Keratinocyte (primary cell): ENCODE measurements around the gene MIER2. TPM values are rescaled to one million over a fixed set of nuclear protein-coding genes. Genes with fewer than 3 reads are reported as not detected.

Source experiments
- DNase-seq: peaks from one replicate; pipeline ENCODE4 v3.0.0-alpha.2; 2011; ENCODE audit warnings: low read depth, missing footprints, low spot score
- FAIRE-seq: peaks from 2 replicates; lab custom pipeline; 2011; peaks lifted over from hg19 to GRCh38; lab: Jason Lieb, UNC
- H2AFZ ChIP-seq: 2 replicates; pipeline ENCODE4 v1.6.0; 2012; ENCODE audit warnings: low read length, control low read depth, inconsistent platforms; ENCODE audit not compliant: control insufficient read depth
- H3K27ac ChIP-seq: 2 replicates; pipeline ENCODE4 v1.5.1; 2011; ENCODE audit warnings: low read length; ENCODE audit not compliant: control insufficient read depth, insufficient read depth
- H3K27me3 ChIP-seq: 3 replicates; pipeline ENCODE4 v1.6.0; 2011; ENCODE audit warnings: low read length; ENCODE audit not compliant: control insufficient read depth, insufficient read depth; ENCODE audit errors: extremely low read depth
- H3K36me3 ChIP-seq, 2 experiments: 2 replicates in 1 of 2; 3 replicates in 1 of 2; pipeline ENCODE4 v1.5.1; 2011; ENCODE audit warnings: low read length in 2 of 2, mild to moderate bottlenecking in 1 of 2; ENCODE audit not compliant: control insufficient read depth in 2 of 2, insufficient read depth in 2 of 2; ENCODE audit errors: extremely low read depth in 1 of 2
- H3K4me1 ChIP-seq: 3 replicates; pipeline ENCODE4 v1.5.1; 2011; ENCODE audit warnings: low read length; ENCODE audit not compliant: control insufficient read depth, insufficient read depth; ENCODE audit errors: extremely low read depth
- H3K4me2 ChIP-seq: 3 replicates; pipeline ENCODE4 v1.6.0; 2011; ENCODE audit warnings: low read depth, low read length; ENCODE audit not compliant: control insufficient read depth, insufficient read depth; ENCODE audit errors: extremely low read depth
- H3K4me3 ChIP-seq, 3 experiments: fragments of 200-600 bp in 1 of 3; sonication (generic) in 1 of 3; 2 replicates in 2 of 3; 3 replicates in 1 of 3; pipeline ENCODE4 v1.5.1; 2011 to 2016; ENCODE audit warnings: low read length in 3 of 3, mild to moderate bottlenecking in 3 of 3, control low read depth in 2 of 3, inconsistent platforms in 1 of 3, low read depth in 1 of 3, mixed read lengths in 1 of 3, mixed run types in 1 of 3, moderate library complexity in 1 of 3; ENCODE audit not compliant: control insufficient read depth in 2 of 3, insufficient read depth in 2 of 3; ENCODE audit errors: extremely low read depth in 1 of 3
- H3K79me2 ChIP-seq: 2 replicates; pipeline ENCODE4 v1.6.0; 2012; ENCODE audit warnings: low read length; ENCODE audit not compliant: control insufficient read depth, insufficient read depth
- H3K9ac ChIP-seq: 3 replicates; pipeline ENCODE4 v1.6.0; 2011; ENCODE audit warnings: low read length; ENCODE audit not compliant: control insufficient read depth, insufficient read depth; ENCODE audit errors: extremely low read depth
- H3K9me1 ChIP-seq: 3 replicates; pipeline ENCODE4 v1.6.0; 2011; ENCODE audit warnings: low read length; ENCODE audit not compliant: control insufficient read depth, insufficient read depth; ENCODE audit errors: extremely low read depth
- H3K9me3 ChIP-seq: 2 replicates; pipeline ENCODE4 v1.5.1; 2012; ENCODE audit warnings: low read depth, low read length; ENCODE audit not compliant: control insufficient read depth
- H4K20me1 ChIP-seq: 3 replicates; pipeline ENCODE4 v1.6.0; 2011; ENCODE audit warnings: low read length; ENCODE audit not compliant: control insufficient read depth, insufficient read depth; ENCODE audit errors: extremely low read depth
- EZH2 ChIP-seq: IDR thresholded peaks from one replicate; pipeline ENCODE4 v1.6.1; 2012; ENCODE audit warnings: inconsistent platforms, mild to moderate bottlenecking, low read length, moderate library complexity
- dilution Hi-C: fragments of 300-500 bp; cut with MboI; formaldehyde crosslinking; loops from one replicate; pipeline ENCODE4 v1.7.0; 2020; ENCODE audit warnings: low sequenced_read_pairs; ENCODE audit not compliant: extremely low pct_ligation_motif_present
- polyA plus RNA-seq, 5 experiments: library from polyadenylated mRNA; depleted of rRNA in 3 of 5; stranded (reverse) in 3 of 5; stranded (forward) in 1 of 5; unstranded in 1 of 5; fragments of >200 nt; gene quantifications; 1 replicate in 1 of 5; 2 replicates in 3 of 5; 3 replicates in 1 of 5; pipeline versions ENCODE4 v1.2.1 to v1.2.3, GENCODE V29; 2011 to 2012; ENCODE audit warnings: missing spikeins in 2 of 5, low read depth in 1 of 5, low replicate concordance in 1 of 5
- TF ChIP-seq, protein P1 (sequence below), 3 experiments: IDR thresholded peaks in 1 of 3; conservative IDR thresholded peaks in 1 of 3; optimal IDR thresholded peaks in 1 of 3; 2 replicates in 2 of 3; 3 replicates in 1 of 3; pipeline versions ENCODE3 to v1.5.1; 2011; ENCODE audit warnings: low read length in 3 of 3, mild to moderate bottlenecking in 3 of 3, moderate library complexity in 2 of 3, control low read depth in 1 of 3, inconsistent platforms in 1 of 3; ENCODE audit not compliant: insufficient read depth in 2 of 3; ENCODE audit errors: extremely low read depth in 1 of 3

The MIER2 gene
- polyA plus RNA-seq, 1 donor (not counting 4 experiments of a cell fraction or from before 2014, with no cell fraction given), result 16.3 TPM

DNA sequence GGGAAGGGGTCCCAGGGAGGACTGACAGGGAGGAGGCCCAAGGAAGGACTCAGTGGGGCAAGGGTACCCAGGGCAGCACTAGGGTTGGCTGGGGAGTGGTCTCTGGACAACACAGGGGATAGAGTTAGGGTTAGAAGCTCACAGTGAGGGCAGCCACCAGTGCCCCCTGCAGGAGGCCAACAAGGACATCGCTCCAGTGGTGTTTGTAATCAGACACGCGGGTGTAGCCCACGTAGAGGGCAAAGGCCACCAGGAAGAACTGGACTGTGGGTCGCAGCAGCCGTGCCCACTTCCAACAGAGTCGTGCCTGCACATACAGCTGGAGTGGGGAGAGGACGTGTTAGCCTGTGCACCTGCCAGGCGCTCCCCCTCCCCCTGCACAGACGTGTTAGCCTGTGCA, 62.6 kb downstream of the MIER2 start:
- Histone ChIP-seq H3K4me1 (no peaks in the 10 kb centered on the region), H3K9me3 (no peaks in the 10 kb centered on the region), H2AFZ (no peak overlapping the region), H3K27ac (no peak overlapping the region), H3K9ac (no peak overlapping the region), H3K79me2 (no peaks in the 10 kb centered on the region), H3K36me3 (peaks cover 0 to 2% of the 10 kb centered on the region in 2 experiments), H4K20me1 (no peaks in the 10 kb centered on the region), H3K4me2 (no peak overlapping the region), H3K4me3 (no peak overlapping the region), H3K27me3 (no peaks in the 10 kb centered on the region), H3K9me1 (no peaks in the 10 kb centered on the region)
- no peak for FAIRE-seq
- TF ChIP-seq, protein P1, sequence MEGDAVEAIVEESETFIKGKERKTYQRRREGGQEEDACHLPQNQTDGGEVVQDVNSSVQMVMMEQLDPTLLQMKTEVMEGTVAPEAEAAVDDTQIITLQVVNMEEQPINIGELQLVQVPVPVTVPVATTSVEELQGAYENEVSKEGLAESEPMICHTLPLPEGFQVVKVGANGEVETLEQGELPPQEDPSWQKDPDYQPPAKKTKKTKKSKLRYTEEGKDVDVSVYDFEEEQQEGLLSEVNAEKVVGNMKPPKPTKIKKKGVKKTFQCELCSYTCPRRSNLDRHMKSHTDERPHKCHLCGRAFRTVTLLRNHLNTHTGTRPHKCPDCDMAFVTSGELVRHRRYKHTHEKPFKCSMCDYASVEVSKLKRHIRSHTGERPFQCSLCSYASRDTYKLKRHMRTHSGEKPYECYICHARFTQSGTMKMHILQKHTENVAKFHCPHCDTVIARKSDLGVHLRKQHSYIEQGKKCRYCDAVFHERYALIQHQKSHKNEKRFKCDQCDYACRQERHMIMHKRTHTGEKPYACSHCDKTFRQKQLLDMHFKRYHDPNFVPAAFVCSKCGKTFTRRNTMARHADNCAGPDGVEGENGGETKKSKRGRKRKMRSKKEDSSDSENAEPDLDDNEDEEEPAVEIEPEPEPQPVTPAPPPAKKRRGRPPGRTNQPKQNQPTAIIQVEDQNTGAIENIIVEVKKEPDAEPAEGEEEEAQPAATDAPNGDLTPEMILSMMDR (optimal IDR thresholded peaks at IDR 0.05 in 1 of 3, IDR thresholded peaks at IDR 0.05 in 1 of 3, conservative IDR thresholded peaks at IDR 0.05 in 1 of 3; ENCODE audit: extremely low read depth in 1 of 3, insufficient read depth in 2 of 3, low read length in 3 of 3), result peak in 2 of 3 experiments; percentile 4 to 16
- no peak for TF ChIP-seq EZH2
- DNase-seq, result no peak
- dilution Hi-C loops, result no loop called here

DNA sequence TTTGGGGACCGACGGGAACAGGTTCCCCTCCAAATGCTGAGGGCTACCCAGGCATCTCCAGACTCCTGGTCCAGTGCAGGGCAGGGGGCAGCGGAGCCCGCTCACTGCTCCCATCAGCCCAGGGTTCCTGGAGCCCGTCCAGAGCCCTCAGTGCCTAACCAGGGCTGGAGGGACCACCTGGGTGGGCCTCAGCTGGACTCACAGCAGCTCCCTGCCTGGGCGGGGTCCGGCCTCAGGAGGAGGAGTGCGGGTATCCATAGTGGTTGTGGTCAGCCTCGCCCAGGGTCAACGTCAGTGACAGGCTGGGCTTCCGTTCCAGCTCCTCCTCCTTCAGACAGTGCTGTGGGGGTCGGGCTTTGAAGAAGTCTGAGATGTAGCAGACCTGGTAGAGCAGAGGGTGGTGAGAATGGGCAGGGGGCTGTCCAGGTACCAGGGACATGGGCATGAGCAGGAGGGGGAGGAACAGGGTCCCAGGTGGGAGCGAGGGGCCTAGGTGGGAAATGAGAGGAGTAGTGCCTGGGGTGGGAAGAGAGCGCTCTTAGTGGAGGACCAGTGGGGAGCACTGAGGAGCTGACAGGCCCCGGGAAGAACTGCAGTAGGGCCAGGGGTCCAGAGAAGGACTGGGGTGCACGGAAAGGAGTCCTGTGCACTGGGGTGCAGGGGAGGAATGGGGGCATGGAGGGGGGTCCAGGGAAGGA, 63.3 kb downstream of the MIER2 start:
- no peak for DNase-seq
- Histone ChIP-seq H4K20me1 (no peaks in the 10 kb centered on the region), H3K79me2 (no peaks in the 10 kb centered on the region), H3K9ac (no peak overlapping the region), H3K4me3 (no peak overlapping the region), H3K9me3 (no peaks in the 10 kb centered on the region), H3K9me1 (no peaks in the 10 kb centered on the region), H3K27me3 (no peaks in the 10 kb centered on the region), H3K4me1 (no peaks in the 10 kb centered on the region), H3K36me3 (peaks cover 0 to 2% of the 10 kb centered on the region in 2 experiments), H3K27ac (no peak overlapping the region), H3K4me2 (no peak overlapping the region), H2AFZ (no peak overlapping the region)
- TF ChIP-seq, protein P1 (optimal IDR thresholded peaks at IDR 0.05 in 1 of 3, IDR thresholded peaks at IDR 0.05 in 1 of 3, conservative IDR thresholded peaks at IDR 0.05 in 1 of 3; ENCODE audit: extremely low read depth in 1 of 3, insufficient read depth in 2 of 3, low read length in 3 of 3), result no peak
- TF ChIP-seq EZH2, result no peak
- FAIRE-seq, result no peak
- dilution Hi-C loops, result no loop called here
